Measurements from ENCODE around the gene QPRT.
"Not testable (repeated sequence)": the region's sequence is repeated elsewhere in the genome, so short reads cannot be mapped to it uniquely, and the experiment has no call there.

Gene QPRT

GRCh38 chr16:29720703-29721102 lies 41.7 kb downstream of the QPRT start:
- no peak for DNase-seq

GRCh38 chr16:29721167-29721879 lies 42.3 kb downstream of the QPRT start:
- DNase-seq = not testable (repeated sequence)

DNA sequence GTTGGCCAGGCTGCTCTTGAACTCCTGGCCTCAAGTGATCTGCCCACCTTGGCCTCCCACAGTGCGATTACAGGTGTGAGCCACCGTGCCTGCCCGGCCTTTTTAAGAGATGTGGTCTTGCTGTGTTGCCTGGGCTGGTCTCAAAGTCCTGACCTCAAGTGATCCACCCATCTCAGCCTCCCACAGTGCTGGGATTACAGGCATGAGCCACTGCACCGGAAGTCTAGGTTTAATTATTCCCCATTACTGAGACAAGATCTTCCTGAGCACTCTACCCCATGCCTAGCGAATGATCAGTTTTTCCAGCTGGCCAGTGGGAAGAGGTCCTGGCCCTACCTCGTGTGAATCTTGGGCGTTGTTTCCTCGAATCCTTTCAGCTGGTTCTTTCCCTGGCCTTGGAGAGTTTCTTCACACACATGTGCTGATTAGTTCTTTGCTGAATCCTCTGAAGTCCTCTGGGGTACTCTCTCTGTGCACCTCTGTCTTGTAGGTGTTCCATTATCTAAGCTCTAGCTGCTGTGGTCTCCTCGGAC lies 47.9 kb downstream of the QPRT start:
- DNase-seq = no peak

GRCh38 chr16:29727452-29727851 lies 48.5 kb downstream of the QPRT start:
- DNase-seq = no peak

- DNase-seq = no peak
Observed at GRCh38 chr16:29729116-29729521, 50.1 kb downstream of the QPRT start.

DNA sequence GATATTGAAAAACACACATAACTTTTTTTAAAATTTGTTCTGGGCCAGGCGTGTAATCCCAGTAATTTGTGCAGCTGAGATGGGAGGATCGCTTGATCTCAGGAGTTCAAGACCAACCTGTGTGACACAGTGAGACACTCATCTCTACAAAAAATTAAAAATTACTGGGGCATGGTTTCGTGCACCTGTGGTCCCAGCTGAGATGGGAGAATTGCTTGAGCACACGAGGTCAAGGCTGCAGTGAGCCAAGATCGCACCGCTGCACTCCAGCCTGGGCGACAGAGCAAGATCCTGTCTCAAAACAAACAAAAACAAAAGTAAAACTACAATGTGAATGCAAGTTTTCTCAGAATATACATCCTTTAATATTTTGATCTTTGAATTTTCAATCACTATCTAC lies 51.7 kb downstream of the QPRT start:
- no peak for DNase-seq

- not testable (repeated sequence) for DNase-seq
Observed at GRCh38 chr16:29731768-29732601, 53.0 kb downstream of the QPRT start.

DNA sequence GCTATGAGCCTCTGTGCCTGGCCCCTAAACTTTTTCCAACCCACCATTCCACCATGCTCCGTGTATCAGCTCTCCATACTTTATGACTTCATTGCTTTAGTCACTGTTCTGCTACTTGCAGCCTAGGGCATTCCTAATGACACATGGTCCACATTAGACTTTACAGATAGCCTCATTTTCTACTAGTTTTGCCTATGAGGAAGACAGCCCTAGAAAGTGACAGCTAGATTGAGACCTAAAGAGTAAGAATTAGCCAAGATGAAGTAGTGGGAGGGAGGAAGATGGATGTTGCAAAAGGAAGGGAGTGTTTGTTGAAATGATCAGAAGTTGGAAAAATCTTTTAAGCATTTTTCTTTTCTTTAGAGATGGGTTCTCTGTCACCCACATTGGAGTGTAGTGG lies 55.8 kb downstream of the QPRT start:
- no peak for DNase-seq

DNA sequence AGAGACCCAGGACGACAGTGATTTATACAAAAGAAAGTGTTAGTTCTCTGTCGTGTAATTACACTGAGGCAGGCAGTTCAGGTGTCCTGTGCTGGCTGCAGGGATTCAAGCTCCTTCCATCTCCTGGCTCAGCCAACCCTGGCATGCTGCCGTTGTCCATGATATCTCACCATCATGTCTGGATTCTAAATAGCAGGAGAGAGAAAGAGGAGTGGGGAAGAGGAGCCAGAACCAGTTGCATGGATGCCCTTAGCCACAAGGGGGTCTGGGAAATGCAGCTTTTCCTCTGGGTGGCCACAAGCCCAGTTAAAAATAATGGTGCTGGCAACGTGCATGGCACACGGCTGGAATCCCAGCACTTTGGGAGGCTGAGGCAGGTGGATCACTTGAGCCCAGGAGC lies 57.1 kb downstream of the QPRT start:
- no peak for DNase-seq

DNA sequence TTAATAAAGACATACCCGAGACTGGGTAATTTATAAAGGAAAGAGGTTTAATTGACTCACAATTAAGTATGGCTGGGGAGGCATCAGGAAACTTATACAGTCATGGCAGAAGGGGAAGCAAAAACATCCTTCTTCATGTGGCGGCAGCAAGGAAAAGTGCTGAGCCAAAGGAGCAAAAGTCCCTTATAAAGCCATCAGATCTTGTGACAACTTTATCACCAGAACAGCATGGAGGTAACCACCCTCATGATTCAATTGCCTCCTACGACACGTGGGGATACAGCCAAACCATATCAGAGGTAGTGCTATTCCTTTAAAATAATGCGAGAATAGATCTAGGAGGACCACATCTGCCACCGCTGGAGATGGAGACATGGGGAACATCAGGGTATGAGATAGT lies 57.8 kb downstream of the QPRT start:
- no peak for DNase-seq

DNA sequence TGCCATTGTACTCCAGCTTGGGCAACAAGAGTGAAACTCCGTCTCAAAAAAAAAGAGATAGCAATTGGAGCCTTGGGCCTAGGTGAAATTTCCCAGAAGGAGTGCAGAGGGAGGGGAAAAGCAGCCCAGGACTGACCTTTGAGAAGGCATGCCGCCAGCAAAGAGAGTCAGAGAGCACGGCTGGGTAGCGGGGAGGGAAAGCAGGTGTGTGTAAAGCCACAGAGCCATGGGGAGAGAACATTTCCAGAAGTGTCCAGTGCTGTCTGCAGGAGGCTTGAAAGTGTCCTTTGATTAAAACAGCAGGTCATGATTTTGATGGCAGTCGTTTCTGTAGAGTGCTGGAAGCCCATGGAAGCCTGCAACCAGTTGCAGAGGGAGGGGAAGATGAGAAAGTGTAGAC lies 58.7 kb downstream of the QPRT start:
- DNase-seq = no peak

DNA sequence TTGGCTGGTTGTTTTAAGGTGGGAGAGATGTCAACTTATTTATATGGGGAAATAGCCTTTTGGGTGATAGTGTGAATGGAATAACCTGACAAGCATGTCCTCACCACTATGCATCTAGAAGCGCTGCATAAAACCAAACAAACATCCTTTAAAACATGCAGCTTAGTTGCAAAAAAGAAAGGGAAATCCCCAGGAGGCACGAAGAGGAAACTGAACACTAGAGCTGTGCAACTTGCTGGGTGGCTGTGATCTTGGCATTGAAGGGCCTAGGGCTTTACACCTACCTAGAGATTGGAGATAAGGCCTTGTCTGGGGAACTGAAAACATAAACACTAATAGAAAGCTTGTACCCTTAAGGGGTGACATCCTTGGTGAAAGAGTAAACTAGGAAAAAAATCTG lies 59.5 kb downstream of the QPRT start:
- no peak for DNase-seq

DNA sequence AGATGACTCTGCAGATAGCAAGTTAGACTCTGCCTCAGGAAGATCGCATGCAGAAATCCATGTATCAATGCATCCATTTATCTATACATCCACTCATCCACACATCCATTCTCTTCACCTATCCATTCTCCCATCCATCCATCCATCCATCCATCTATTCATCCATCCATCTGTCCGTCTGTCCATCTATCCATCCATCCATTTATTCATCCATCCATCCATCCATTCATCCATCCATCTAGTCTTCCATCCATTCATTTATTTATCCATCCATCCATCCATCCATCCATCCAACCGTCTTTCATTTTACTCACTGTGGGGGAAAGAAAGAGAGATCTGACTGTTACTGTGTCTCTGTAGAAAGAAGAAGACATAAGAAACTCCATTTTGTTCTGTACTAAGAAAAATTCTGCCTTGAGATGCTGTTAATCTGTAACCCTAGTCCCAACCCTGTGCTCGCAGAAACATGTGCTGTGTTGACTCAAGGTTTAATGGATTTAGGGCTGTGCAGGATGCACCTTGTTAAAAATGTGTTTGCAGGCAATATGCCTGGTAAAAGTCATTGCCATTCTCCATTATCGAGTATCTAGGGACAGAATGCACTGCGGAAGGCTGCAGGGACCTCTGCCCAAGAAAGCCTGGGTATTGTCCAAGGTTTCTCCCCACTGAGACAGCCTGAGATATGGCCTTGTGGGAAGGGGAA lies 61.1 kb downstream of the QPRT start:
- DNase-seq = not testable (repeated sequence)

GRCh38 chr16:29740630-29741015 lies 61.6 kb downstream of the QPRT start:
- DNase-seq = not testable (repeated sequence)

GRCh38 chr16:29742683-29743275 lies 63.8 kb downstream of the QPRT start:
- DNase-seq = no peak

GRCh38 chr16:29743475-29743826 lies 64.5 kb downstream of the QPRT start:
- no peak for DNase-seq

- no peak for DNase-seq
Observed at GRCh38 chr16:29743827-29744531, 65.0 kb downstream of the QPRT start.

DNA sequence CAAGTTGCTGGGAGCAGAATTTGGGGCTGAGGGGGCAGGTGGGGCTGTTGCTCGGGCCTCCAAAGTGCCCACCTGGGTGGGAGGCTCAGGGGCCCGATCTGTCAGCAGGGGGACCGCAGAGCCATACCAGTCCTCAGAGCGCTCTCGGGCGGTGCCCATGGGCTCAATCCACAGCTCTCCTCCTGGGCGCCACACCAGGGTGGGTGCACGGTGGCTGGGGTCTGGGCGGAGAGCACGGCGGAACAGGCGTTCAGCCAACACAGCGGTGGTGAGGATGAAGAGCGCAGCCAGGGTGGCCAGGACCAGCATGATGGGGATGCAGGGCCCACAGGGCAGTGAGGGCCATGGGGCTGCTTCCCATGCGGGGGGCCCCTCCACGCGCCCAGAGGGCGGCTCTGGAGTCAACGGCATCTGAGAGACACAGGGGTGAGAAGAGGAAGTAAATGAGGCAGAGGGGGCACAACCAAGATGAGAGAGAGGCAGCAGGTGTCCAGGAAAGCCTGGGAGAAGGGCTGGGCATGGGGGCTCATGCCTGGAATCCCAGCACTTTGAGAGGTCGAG lies 65.6 kb downstream of the QPRT start:
- DNase-seq = no peak

DNA sequence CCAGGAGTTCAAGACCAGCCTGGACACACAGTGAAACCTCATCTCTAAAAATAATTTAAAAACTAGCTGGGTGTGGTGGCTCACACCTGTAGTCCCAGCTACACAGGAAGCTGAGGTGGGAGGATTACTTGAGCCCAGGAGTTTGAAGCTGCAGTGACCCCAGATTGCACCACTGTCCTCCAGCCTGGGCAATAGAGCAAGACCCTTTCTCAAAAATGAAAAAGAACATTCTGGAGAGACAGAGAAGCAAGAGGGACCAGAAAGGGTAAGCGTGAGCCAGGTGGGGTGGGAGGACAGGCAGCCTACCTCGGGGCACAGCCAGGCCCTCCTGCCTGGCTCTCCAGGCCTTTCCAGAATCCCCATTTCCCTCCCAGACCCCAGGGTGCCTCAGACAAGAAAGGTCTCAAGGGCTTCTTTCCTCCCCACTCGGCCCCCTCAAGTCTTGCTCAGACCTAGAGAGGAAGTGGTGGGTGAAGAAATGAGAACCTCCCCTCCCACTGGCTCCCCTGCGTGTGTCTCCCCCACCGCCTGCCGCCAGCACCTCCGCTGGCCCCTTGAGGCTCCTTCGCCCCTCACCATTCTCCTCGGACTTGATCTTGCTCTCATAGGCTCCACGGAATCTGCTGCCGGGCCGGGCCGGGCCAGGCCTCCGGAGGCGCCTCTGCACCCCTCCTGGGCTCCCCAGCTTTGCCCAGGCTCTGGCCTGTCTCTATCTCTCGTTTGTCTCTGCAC lies 66.3 kb downstream of the QPRT start:
- DNase-seq = no peak

GRCh38 chr16:29745853-29746345 lies 66.9 kb downstream of the QPRT start, which contains the start of gene C16orf54:
TSS of gene C16orf54 (minus strand) at chr16:29745990. CDS start at chr16:29744951, 1,039 bp downstream.
- no peak for DNase-seq

- DNase-seq = not testable (repeated sequence)
Observed at GRCh38 chr16:29746518-29746917, 67.5 kb downstream of the QPRT start.

Data from NCI-H187 treated with DMSO at 0.1 percent for 48 hours (cell line).